GM18867 (cell line): ENCODE results near the gene UBE2J1.

Experiments
- ATAC-seq: cut with Tn5 transposase; IDR thresholded peaks from one replicate; pipeline ENCODE4 v1.9.1; 2021; ENCODE audit warnings: mild to moderate bottlenecking, moderate library complexity; ENCODE audit not compliant: unreplicated experiment

UBE2J1 gene

GRCh38 chr6:89321131-89321970 is 31.2 kb downstream of the UBE2J1 start:
- ATAC-seq = no peak

- no peak for ATAC-seq
Measured at GRCh38 chr6:89320012-89320559, 32.4 kb downstream of the UBE2J1 start.

- ATAC-seq = no peak
Measured at GRCh38 chr6:89317067-89317466, 35.5 kb downstream of the UBE2J1 start.

GRCh38 chr6:89315249-89315885 is 37.2 kb downstream of the UBE2J1 start, which contains the start of gene GABRR2:
GABRR2 (minus strand) TSS chr6:89315299; CDS start chr6:89315165, 134 bp downstream.
- ATAC-seq = no peak

GRCh38 chr6:89314692-89315091 is 37.8 kb downstream of the UBE2J1 start:
- ATAC-seq = no peak

GRCh38 chr6:89313006-89313405 is 39.5 kb downstream of the UBE2J1 start:
- ATAC-seq = no peak

GRCh38 chr6:89311853-89312531 is 40.5 kb downstream of the UBE2J1 start:
- ATAC-seq = no peak

- no peak for ATAC-seq
Measured at GRCh38 chr6:89311530-89311852, 41.0 kb downstream of the UBE2J1 start.

GRCh38 chr6:89310929-89311328 is 41.6 kb downstream of the UBE2J1 start:
- no peak for ATAC-seq

- ATAC-seq = no peak
Measured at GRCh38 chr6:89308525-89309395, 43.8 kb downstream of the UBE2J1 start.

- ATAC-seq = peak; percentile 68
Measured at GRCh38 chr6:89304517-89304916, 48.0 kb downstream of the UBE2J1 start.

GRCh38 chr6:89302936-89303335 is 49.6 kb downstream of the UBE2J1 start:
- no peak for ATAC-seq

GRCh38 chr6:89302195-89302770 is 50.2 kb downstream of the UBE2J1 start:
- no peak for ATAC-seq

GRCh38 chr6:89301586-89302194 is 50.8 kb downstream of the UBE2J1 start:
- ATAC-seq = no peak

GRCh38 chr6:89299466-89299850 is 53.1 kb downstream of the UBE2J1 start:
- ATAC-seq = no peak

GRCh38 chr6:89298680-89299465 is 53.6 kb downstream of the UBE2J1 start:
- peak; percentile 46 for ATAC-seq

GRCh38 chr6:89297695-89298351 is 54.7 kb downstream of the UBE2J1 start:
- peak; percentile 90 for ATAC-seq

- no peak for ATAC-seq
Measured at GRCh38 chr6:89295981-89296380, 56.5 kb downstream of the UBE2J1 start.
